CD14-positive monocyte (primary cell): ENCODE data around the gene ZNF579. TPM values are rescaled to one million over a fixed set of nuclear protein-coding genes. Genes with fewer than 3 reads are reported as not detected.

Experiments
- DNase-seq, 3 donors: peaks; one replicate each; pipeline ENCODE4 v3.0.0-alpha.2; 2011 to 2022
- H2AFZ ChIP-seq: 2 replicates; pipeline ENCODE4 v1.6.0; 2012; ENCODE audit warnings: mild to moderate bottlenecking, low read depth, low read length, inconsistent platforms; ENCODE audit not compliant: insufficient read depth, poor library complexity, severe bottlenecking
- H3K27ac ChIP-seq, 2 donors: 1 replicate in 1 of 2; 2 replicates in 1 of 2; pipeline ENCODE4 v1.5.1; 2012 to 2013; ENCODE audit warnings: low read length in 2 of 2, control low read depth in 1 of 2, inconsistent platforms in 1 of 2, low read depth in 1 of 2, mild to moderate bottlenecking in 1 of 2
- H3K27me3 ChIP-seq, 2 donors: one replicate each; pipeline versions ENCODE4 v1.6.0 to v1.6.1; 2011 to 2013; ENCODE audit warnings: low read length in 2 of 2; ENCODE audit not compliant: control insufficient read depth in 2 of 2, insufficient read depth in 2 of 2
- H3K36me3 ChIP-seq, 2 donors: replicated peaks in 1 of 2; 1 replicate in 1 of 2; 2 replicates in 1 of 2; pipeline versions ENCODE4 v1.5.1 to v1.6.1; 2012 to 2013; ENCODE audit warnings: low read length in 2 of 2, control low read depth in 1 of 2, inconsistent platforms in 1 of 2, mild to moderate bottlenecking in 1 of 2; ENCODE audit not compliant: insufficient read depth in 2 of 2, control insufficient read depth in 1 of 2
- H3K4me1 ChIP-seq, 2 donors: 1 replicate in 1 of 2; 2 replicates in 1 of 2; pipeline versions ENCODE4 v1.5.1 to v1.6.1; 2012 to 2013; ENCODE audit warnings: low read length in 2 of 2, control low read depth in 1 of 2, inconsistent platforms in 1 of 2, mild to moderate bottlenecking in 1 of 2, moderate library complexity in 1 of 2; ENCODE audit not compliant: insufficient read depth in 2 of 2, control insufficient read depth in 1 of 2
- H3K4me2 ChIP-seq: replicated peaks from 2 replicates; pipeline ENCODE3; 2012; ENCODE audit warnings: low read length, moderate library complexity, mild to moderate bottlenecking; ENCODE audit not compliant: poor library complexity, severe bottlenecking; ENCODE audit errors: extremely low read depth
- H3K4me3 ChIP-seq, 3 experiments: fragments of 200-600 bp in 1 of 3; sonication (generic) in 1 of 3; replicated peaks in 1 of 3; 1 replicate in 2 of 3; 2 replicates in 1 of 3; pipeline ENCODE4 v1.5.1; 2011 to 2013; ENCODE audit warnings: low read length in 3 of 3, mild to moderate bottlenecking in 3 of 3, control low read depth in 2 of 3, low read depth in 2 of 3, inconsistent platforms in 1 of 3, moderate library complexity in 1 of 3
- H3K79me2 ChIP-seq: 2 replicates; pipeline ENCODE4 v1.6.0; 2012; ENCODE audit warnings: mild to moderate bottlenecking, control low read depth, inconsistent platforms, low read length, moderate library complexity; ENCODE audit not compliant: insufficient read depth
- H3K9ac ChIP-seq: 2 replicates; pipeline ENCODE4 v1.6.0; 2017; ENCODE audit warnings: low read length, mild to moderate bottlenecking; ENCODE audit not compliant: insufficient read depth, poor library complexity, severe bottlenecking
- H3K9me3 ChIP-seq, 2 donors: replicated peaks in 1 of 2; 1 replicate in 1 of 2; 2 replicates in 1 of 2; pipeline versions ENCODE4 v1.5.1 to v1.6.1; 2012 to 2013; ENCODE audit warnings: low read length in 2 of 2, control low read depth in 1 of 2; ENCODE audit not compliant: control insufficient read depth in 1 of 2, insufficient read depth in 1 of 2
- H4K20me1 ChIP-seq: 2 replicates; pipeline ENCODE4 v1.6.0; 2012; ENCODE audit warnings: mild to moderate bottlenecking, low read length, control low read depth, moderate library complexity; ENCODE audit not compliant: insufficient read depth
- H3K27ac Mint-ChIP-seq, 7 donors: one replicate each; pipeline ENCODE4 v1.8.0; 2020; ENCODE audit warnings: mild to moderate bottlenecking in 7 of 7, mixed read lengths in 7 of 7, moderate library complexity in 6 of 7, inconsistent platforms in 2 of 7
- H3K27me3 Mint-ChIP-seq, 3 donors: one replicate each; pipeline ENCODE4 v1.8.0; 2021 to 2022; ENCODE audit warnings: low read depth in 3 of 3, mild to moderate bottlenecking in 3 of 3, mixed read lengths in 3 of 3, moderate library complexity in 3 of 3, inconsistent platforms in 1 of 3
- H3K36me3 Mint-ChIP-seq, 2 donors: one replicate each; pipeline ENCODE4 v1.8.0; 2020; ENCODE audit warnings: mixed read lengths in 2 of 2, inconsistent platforms in 1 of 2, mild to moderate bottlenecking in 1 of 2
- H3K4me1 Mint-ChIP-seq: one replicate; pipeline ENCODE4 v1.8.0; 2020; ENCODE audit warnings: mild to moderate bottlenecking, mixed read lengths
- H3K4me3 Mint-ChIP-seq, 2 donors: one replicate each; pipeline ENCODE4 v1.8.0; 2020; ENCODE audit warnings: mild to moderate bottlenecking in 2 of 2, mixed read lengths in 2 of 2, moderate library complexity in 1 of 2
- H3K9me3 Mint-ChIP-seq, 7 donors: one replicate each; pipeline ENCODE4 v1.8.0; 2020 to 2022; ENCODE audit warnings: mixed read lengths in 7 of 7, mild to moderate bottlenecking in 6 of 7, moderate library complexity in 6 of 7, inconsistent platforms in 2 of 7
- WGBS: methylation state at CpG from one replicate; pipeline ENCODE4 v1.1.5; 2013; ENCODE audit warnings: missing lambda C conversion rate; ENCODE audit not compliant: insufficient coverage; 5-methylcytosine and 5-hydroxymethylcytosine counted together
- intact Hi-C, 2 donors: fragments of 100-400 bp; cut with micrococcal nuclease; formaldehyde crosslinking; loops; one replicate each; pipeline versions ENCODE4 v1.15.0 to v1.15.1; 2023
- polyA plus RNA-seq, 3 donors: library from polyadenylated mRNA; depleted of rRNA in 1 of 3; unstranded in 2 of 3; stranded (reverse) in 1 of 3; fragments of 300-500 nt in 2 of 3; fragments of >200 nt in 1 of 3; fragmentation: Illumina TruSeq in 2 of 3; gene quantifications; 1 replicate in 2 of 3; 2 replicates in 1 of 3; pipeline ENCODE4 v1.2.3, GENCODE V29; 2012 to 2021
- TF ChIP-seq, protein P1 (sequence below): fragments of 200-600 bp; IDR thresholded peaks from one replicate; pipeline ENCODE4 v1.8.0; 2022; ENCODE audit warnings: antibody characterized with exemption, mild to moderate bottlenecking

ZNF579 gene
- polyA plus RNA-seq, 3 donors: 0.05 to 1.8 TPM; not detected in 1

DNA sequence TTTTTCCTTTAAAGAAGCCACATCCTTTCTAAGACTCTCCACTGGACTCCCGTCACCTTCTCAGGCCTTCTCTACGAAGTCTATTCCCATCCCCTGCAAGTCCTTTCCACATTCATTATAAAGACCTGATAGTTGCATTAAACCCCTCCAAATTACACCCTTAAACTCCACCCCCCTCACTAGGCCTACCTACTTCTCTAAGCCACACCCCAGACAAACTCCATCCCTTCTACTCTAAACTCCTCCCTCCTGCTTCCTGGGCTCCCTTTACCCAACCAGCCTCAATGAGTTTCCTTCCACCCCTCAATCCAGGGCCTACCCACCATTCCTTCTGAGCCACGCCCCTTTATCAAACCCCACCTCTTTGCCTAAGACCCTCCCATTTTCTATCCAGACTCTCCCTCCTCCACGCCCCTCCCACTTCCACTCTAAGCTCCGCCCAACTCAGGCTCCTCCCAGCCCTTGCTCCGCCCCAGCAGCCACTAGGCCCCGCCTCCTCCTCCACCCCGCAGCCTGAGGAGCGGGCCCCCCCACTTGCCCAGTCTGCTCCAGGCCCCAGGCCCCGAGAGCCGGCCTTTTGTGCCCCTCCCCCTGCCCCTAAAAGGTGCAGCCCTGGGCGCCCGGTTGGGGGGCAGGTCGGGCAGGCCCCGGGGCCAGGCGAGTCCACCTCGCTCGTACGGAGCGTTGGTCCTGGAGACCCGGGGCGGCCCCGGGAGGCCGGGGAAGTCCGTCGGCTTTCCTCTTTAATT is 18.2 kb upstream of the ZNF579 start:
- 8% methylated on average over 21 of the region's 26 CpGs for WGBS
- H3K79me2 ChIP-seq: peaks cover 41% of the 10 kb centered on the region
- intact Hi-C loops: loop anchor here (1.0 to 2.0 kb wide), 3 partner anchors 12 to 77 kb away; partner anchors contain the start of gene ZNF784 (in 1 of the 2)
- peak overlapping the region; percentile 86 for H3K9ac ChIP-seq
- peaks cover 19 to 44% of the 10 kb centered on the region in 2 donors for H3K36me3 ChIP-seq
- H3K27me3 Mint-ChIP-seq: no peaks in the 10 kb centered on the region
- no peaks in the 10 kb centered on the region for H3K27me3 ChIP-seq
- H3K4me2 ChIP-seq: peak overlapping the region; percentile 97
- peaks cover 25 to 38% of the 10 kb centered on the region in 2 donors for H3K36me3 Mint-ChIP-seq
- H3K27ac Mint-ChIP-seq: peak overlapping the region; percentile 91 to 99 (median 97)
- TF ChIP-seq, protein P1, sequence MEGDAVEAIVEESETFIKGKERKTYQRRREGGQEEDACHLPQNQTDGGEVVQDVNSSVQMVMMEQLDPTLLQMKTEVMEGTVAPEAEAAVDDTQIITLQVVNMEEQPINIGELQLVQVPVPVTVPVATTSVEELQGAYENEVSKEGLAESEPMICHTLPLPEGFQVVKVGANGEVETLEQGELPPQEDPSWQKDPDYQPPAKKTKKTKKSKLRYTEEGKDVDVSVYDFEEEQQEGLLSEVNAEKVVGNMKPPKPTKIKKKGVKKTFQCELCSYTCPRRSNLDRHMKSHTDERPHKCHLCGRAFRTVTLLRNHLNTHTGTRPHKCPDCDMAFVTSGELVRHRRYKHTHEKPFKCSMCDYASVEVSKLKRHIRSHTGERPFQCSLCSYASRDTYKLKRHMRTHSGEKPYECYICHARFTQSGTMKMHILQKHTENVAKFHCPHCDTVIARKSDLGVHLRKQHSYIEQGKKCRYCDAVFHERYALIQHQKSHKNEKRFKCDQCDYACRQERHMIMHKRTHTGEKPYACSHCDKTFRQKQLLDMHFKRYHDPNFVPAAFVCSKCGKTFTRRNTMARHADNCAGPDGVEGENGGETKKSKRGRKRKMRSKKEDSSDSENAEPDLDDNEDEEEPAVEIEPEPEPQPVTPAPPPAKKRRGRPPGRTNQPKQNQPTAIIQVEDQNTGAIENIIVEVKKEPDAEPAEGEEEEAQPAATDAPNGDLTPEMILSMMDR: no peak
- H3K4me3 Mint-ChIP-seq: peak overlapping the region; percentile 95 to 100
- H3K4me3 ChIP-seq: peak overlapping the region; percentile 69 to 92 (median 84)
- H3K9me3 ChIP-seq: peaks cover 0 to 10% of the 10 kb centered on the region in 2 donors
- peak overlapping the region; percentile 78 to 90 for H3K27ac ChIP-seq
- H3K4me1 ChIP-seq: peaks cover 15 to 31% of the 10 kb centered on the region in 2 donors
- peak overlapping the region; percentile 81 for H2AFZ ChIP-seq
- no peaks in the 10 kb centered on the region for H4K20me1 ChIP-seq
- DNase-seq: peak; percentile 83 to 94 (median 92)
- H3K9me3 Mint-ChIP-seq: peaks cover 6 to 18% (median 12%) of the 10 kb centered on the region in 7 donors
- peaks cover 24% of the 10 kb centered on the region for H3K4me1 Mint-ChIP-seq

DNA sequence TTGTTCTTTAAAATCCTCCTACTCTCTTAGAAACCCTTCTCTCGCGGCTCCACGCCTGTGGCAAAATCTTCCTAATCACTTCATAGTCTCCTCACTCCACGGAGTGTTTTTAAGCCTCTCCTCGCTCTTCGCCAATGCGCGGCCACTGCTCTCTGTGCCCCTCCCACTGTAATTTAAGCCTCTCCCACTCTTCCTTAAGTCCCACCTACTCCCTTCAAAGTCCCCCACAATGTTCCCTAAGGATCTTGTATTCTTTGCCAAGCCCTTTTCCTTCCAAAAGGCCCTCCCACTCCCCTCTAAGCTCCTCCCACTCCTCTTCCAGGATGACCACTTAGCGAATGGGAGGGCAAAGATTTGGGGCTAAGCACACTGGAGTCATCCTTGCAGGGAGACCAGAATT is 17.4 kb upstream of the ZNF579 start:
- Histone ChIP-seq H4K20me1 (no peaks in the 10 kb centered on the region), H3K4me2 (no peak overlapping the region), H3K9ac (no peak overlapping the region), H3K9me3 (peaks cover 0 to 10% of the 10 kb centered on the region in 2 donors), H3K4me3 (no peak overlapping the region), H3K27me3 (no peaks in the 10 kb centered on the region), H3K4me1 (peaks cover 11 to 22% of the 10 kb centered on the region in 2 donors), H2AFZ (no peak overlapping the region), H3K79me2 (peaks cover 35% of the 10 kb centered on the region), H3K36me3 (peaks cover 24 to 49% of the 10 kb centered on the region in 2 donors), H3K27ac (no peak overlapping the region)
- Mint-ChIP-seq H3K4me3 (no peak overlapping the region), H3K4me1 (peaks cover 17% of the 10 kb centered on the region), H3K27me3 (no peaks in the 10 kb centered on the region), H3K36me3 (peaks cover 29 to 44% of the 10 kb centered on the region in 2 donors), H3K9me3 (peaks cover 6 to 20% (median 12%) of the 10 kb centered on the region in 7 donors), H3K27ac (peak overlapping the region in 5 of 7 donors; percentile 12 to 63 (median 46))
- no peak for DNase-seq
- TF ChIP-seq, protein P1: no peak
- intact Hi-C loops: loop anchor here in 1 of 2 donors (2.0 kb wide), 1 partner anchor 27 kb away; the partner anchor contains the start of gene ZNF784
- 96% methylated on average over 8 of the region's 9 CpGs for WGBS
